ENCODE results near the gene TTLL11.

Gene TTLL11

GRCh38 chr9:122055701-122056100 lies 37.4 kb downstream of the TTLL11 start:
- peaks cover 17% of the 10 kb centered on the region for H3K4me1 ChIP-seq (ENCODE audit: control insufficient read depth, insufficient read depth, low read length)
- H3K27me3 ChIP-seq (replicated peaks; ENCODE audit: control insufficient read depth, insufficient read depth, low read length) = no peaks in the 10 kb centered on the region
- H3K36me3 ChIP-seq (ENCODE audit: control insufficient read depth, insufficient read depth, low read length, severe bottlenecking) = peaks cover 4% of the 10 kb centered on the region
- H3K9me3 ChIP-seq (ENCODE audit: control insufficient read depth, low read length) = no peaks in the 10 kb centered on the region
- H3K9ac ChIP-seq (ENCODE audit: low read length) = no peak overlapping the region
- DNase-seq (ENCODE audit: low read depth) = no peak
- H3K4me3 ChIP-seq (ENCODE audit: low read length) = no peak overlapping the region

DNA sequence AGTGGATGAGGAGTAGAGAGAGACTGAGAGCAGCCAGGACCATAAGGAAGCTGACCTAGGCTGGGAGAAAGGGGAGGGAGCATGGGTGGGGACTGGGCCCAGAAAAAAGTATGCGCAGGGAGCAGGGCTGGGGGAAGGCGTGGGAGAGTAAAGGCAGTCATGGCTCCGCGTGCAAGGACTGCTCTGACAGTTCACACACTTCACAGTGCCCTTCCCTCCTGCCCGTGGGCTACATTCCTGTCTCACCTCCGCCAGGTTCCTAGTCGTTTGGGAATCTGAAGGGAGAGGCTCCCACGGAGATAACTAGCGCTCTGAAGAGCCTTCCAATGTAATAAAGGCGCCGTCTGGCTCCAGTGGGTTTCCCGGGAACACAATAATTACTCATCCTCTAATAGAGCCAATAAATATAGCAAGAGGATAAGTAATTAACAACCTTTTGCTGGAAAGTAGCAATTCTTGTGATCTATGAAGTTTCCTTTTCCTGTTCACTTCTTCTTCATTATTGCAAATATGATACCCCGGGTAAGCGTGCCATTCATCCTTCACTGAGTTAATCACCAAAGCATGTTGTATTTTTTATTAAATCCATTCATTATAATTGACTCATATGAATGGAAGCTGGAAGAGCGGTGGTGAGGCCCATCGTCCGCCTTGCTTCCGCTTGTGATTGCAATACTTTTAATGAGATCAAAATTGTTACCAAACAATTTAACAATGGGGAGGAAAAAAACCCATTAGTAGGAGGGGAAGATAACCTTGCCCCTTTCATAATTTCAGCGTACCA lies 39.3 kb downstream of the TTLL11 start:
- H3K4me1 ChIP-seq (ENCODE audit: control insufficient read depth, insufficient read depth, low read length) = peaks cover 12% of the 10 kb centered on the region
- no peak overlapping the region for H3K4me3 ChIP-seq (ENCODE audit: low read length)
- peak; percentile 46 for DNase-seq (ENCODE audit: low read depth)

DNA sequence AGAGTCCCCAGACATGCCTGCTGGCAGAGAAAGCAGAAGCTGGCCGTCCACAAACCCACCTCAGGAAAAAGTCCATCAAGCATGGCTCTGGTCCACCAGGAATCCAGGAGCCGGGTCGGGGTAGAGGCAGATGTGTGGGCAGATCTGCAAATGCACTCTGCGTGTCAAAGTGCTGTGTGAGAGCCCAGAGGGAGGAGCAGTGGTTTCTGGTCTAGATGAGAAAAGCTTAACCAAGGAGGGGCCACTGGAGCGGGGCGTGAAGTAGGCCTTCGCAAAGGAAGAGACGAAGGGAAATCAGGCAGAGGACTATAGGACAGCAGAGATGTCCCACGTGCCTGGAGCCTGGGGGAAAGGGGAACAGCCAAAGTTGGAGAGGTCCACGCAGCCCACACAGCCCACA lies 40.0 kb downstream of the TTLL11 start:
- peaks cover 12% of the 10 kb centered on the region for H3K4me1 ChIP-seq (ENCODE audit: control insufficient read depth, insufficient read depth, low read length)
- no peaks in the 10 kb centered on the region for H3K27me3 ChIP-seq (replicated peaks; ENCODE audit: control insufficient read depth, insufficient read depth, low read length)
- DNase-seq (ENCODE audit: low read depth) = no peak
- H3K9ac ChIP-seq (ENCODE audit: low read length) = no peak overlapping the region
- no peaks in the 10 kb centered on the region for H3K9me3 ChIP-seq (ENCODE audit: control insufficient read depth, low read length)
- H3K36me3 ChIP-seq (ENCODE audit: control insufficient read depth, insufficient read depth, low read length, severe bottlenecking) = no peaks in the 10 kb centered on the region
- no peak overlapping the region for H3K4me3 ChIP-seq (ENCODE audit: low read length)

More for the DNA sequence above, 39.3 kb downstream of the TTLL11 start:
- no peaks in the 10 kb centered on the region for H3K9me3 ChIP-seq (ENCODE audit: control insufficient read depth, low read length)
- H3K36me3 ChIP-seq (ENCODE audit: control insufficient read depth, insufficient read depth, low read length, severe bottlenecking) = no peaks in the 10 kb centered on the region
- H3K27me3 ChIP-seq (replicated peaks; ENCODE audit: control insufficient read depth, insufficient read depth, low read length) = no peaks in the 10 kb centered on the region
- H3K9ac ChIP-seq (ENCODE audit: low read length) = no peak overlapping the region

- Histone ChIP-seq H3K36me3 (ENCODE audit: control insufficient read depth, insufficient read depth, low read length, severe bottlenecking) (no peaks in the 10 kb centered on the region), H3K9ac (ENCODE audit: low read length) (no peak overlapping the region), H3K4me3 (ENCODE audit: low read length) (no peak overlapping the region), H3K4me1 (ENCODE audit: control insufficient read depth, insufficient read depth, low read length) (peaks cover 12% of the 10 kb centered on the region), H3K27me3 (replicated peaks; ENCODE audit: control insufficient read depth, insufficient read depth, low read length) (no peaks in the 10 kb centered on the region), H3K9me3 (ENCODE audit: control insufficient read depth, low read length) (no peaks in the 10 kb centered on the region)
- peak; percentile 26 for DNase-seq (ENCODE audit: low read depth)
Observed at GRCh38 chr9:122051351-122052321, 41.5 kb downstream of the TTLL11 start.

GRCh38 chr9:122050167-122050566 lies 42.9 kb downstream of the TTLL11 start:
- Histone ChIP-seq H3K27me3 (replicated peaks; ENCODE audit: control insufficient read depth, insufficient read depth, low read length) (no peaks in the 10 kb centered on the region), H3K9me3 (ENCODE audit: control insufficient read depth, low read length) (no peaks in the 10 kb centered on the region), H3K4me1 (ENCODE audit: control insufficient read depth, insufficient read depth, low read length) (peaks cover 12% of the 10 kb centered on the region)

GRCh38 chr9:122042056-122042455 lies 51.1 kb downstream of the TTLL11 start:
- no peaks in the 10 kb centered on the region for H3K9me3 ChIP-seq (ENCODE audit: control insufficient read depth, low read length)
- peaks cover 10% of the 10 kb centered on the region for H3K4me1 ChIP-seq (ENCODE audit: control insufficient read depth, insufficient read depth, low read length)
- H3K36me3 ChIP-seq (ENCODE audit: control insufficient read depth, insufficient read depth, low read length, severe bottlenecking) = peaks cover 12% of the 10 kb centered on the region
- H3K27me3 ChIP-seq (replicated peaks; ENCODE audit: control insufficient read depth, insufficient read depth, low read length) = no peaks in the 10 kb centered on the region
- DNase-seq (ENCODE audit: low read depth) = no peak
- H3K9ac ChIP-seq (ENCODE audit: low read length) = no peak overlapping the region
- no peak overlapping the region for H3K4me3 ChIP-seq (ENCODE audit: low read length)

More at GRCh38 chr9:122050167-122050566, 42.9 kb downstream of the TTLL11 start:
- Histone ChIP-seq H3K36me3 (ENCODE audit: control insufficient read depth, insufficient read depth, low read length, severe bottlenecking) (no peaks in the 10 kb centered on the region), H3K9ac (ENCODE audit: low read length) (no peak overlapping the region), H3K4me3 (ENCODE audit: low read length) (no peak overlapping the region)
- no peak for DNase-seq (ENCODE audit: low read depth)

- H3K36me3 ChIP-seq (ENCODE audit: control insufficient read depth, insufficient read depth, low read length, severe bottlenecking) = peaks cover 12% of the 10 kb centered on the region
- H3K9ac ChIP-seq (ENCODE audit: low read length) = no peak overlapping the region
- H3K9me3 ChIP-seq (ENCODE audit: control insufficient read depth, low read length) = no peaks in the 10 kb centered on the region
- H3K27me3 ChIP-seq (replicated peaks; ENCODE audit: control insufficient read depth, insufficient read depth, low read length) = no peaks in the 10 kb centered on the region
- H3K4me3 ChIP-seq (ENCODE audit: low read length) = no peak overlapping the region
- peaks cover 16% of the 10 kb centered on the region for H3K4me1 ChIP-seq (ENCODE audit: control insufficient read depth, insufficient read depth, low read length)
- no peak for DNase-seq (ENCODE audit: low read depth)
Observed at GRCh38 chr9:122040561-122041242, 52.4 kb downstream of the TTLL11 start.

GRCh38 chr9:122039234-122039633 lies 53.9 kb downstream of the TTLL11 start:
- no peaks in the 10 kb centered on the region for H3K27me3 ChIP-seq (replicated peaks; ENCODE audit: control insufficient read depth, insufficient read depth, low read length)
- H3K4me1 ChIP-seq (ENCODE audit: control insufficient read depth, insufficient read depth, low read length) = peaks cover 16% of the 10 kb centered on the region
- no peak overlapping the region for H3K4me3 ChIP-seq (ENCODE audit: low read length)
- DNase-seq (ENCODE audit: low read depth) = no peak
- no peaks in the 10 kb centered on the region for H3K9me3 ChIP-seq (ENCODE audit: control insufficient read depth, low read length)
- H3K9ac ChIP-seq (ENCODE audit: low read length) = no peak overlapping the region
- peaks cover 12% of the 10 kb centered on the region for H3K36me3 ChIP-seq (ENCODE audit: control insufficient read depth, insufficient read depth, low read length, severe bottlenecking)

GRCh38 chr9:122036988-122037387 lies 56.1 kb downstream of the TTLL11 start:
- H3K4me3 ChIP-seq (ENCODE audit: low read length) = no peak overlapping the region
- peaks cover 20% of the 10 kb centered on the region for H3K4me1 ChIP-seq (ENCODE audit: control insufficient read depth, insufficient read depth, low read length)
- H3K9ac ChIP-seq (ENCODE audit: low read length) = no peak overlapping the region
- H3K27me3 ChIP-seq (replicated peaks; ENCODE audit: control insufficient read depth, insufficient read depth, low read length) = no peaks in the 10 kb centered on the region
- DNase-seq (ENCODE audit: low read depth) = peak; percentile 53
- H3K36me3 ChIP-seq (ENCODE audit: control insufficient read depth, insufficient read depth, low read length, severe bottlenecking) = peaks cover 12% of the 10 kb centered on the region
- H3K9me3 ChIP-seq (ENCODE audit: control insufficient read depth, low read length) = no peaks in the 10 kb centered on the region

DNA sequence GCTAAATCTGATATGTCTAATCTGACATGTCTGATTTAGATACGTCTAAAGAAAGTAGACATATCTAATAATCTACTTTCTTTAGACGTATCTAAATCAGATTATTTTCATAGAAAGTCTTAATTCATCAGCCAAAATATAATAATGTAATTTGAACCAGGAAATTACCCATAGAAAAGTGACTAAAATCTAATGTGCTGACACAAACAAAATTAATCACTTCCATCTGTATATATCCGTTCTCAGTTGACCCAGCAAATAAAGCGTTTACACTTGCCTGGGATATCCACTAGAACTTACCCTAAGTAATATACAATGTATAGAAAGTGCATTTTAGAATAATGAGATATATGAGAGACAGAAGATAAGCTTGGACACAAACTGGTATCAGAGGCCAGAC lies 56.7 kb downstream of the TTLL11 start:
- no peaks in the 10 kb centered on the region for H3K9me3 ChIP-seq (ENCODE audit: control insufficient read depth, low read length)
- H3K9ac ChIP-seq (ENCODE audit: low read length) = no peak overlapping the region
- H3K36me3 ChIP-seq (ENCODE audit: control insufficient read depth, insufficient read depth, low read length, severe bottlenecking) = peaks cover 12% of the 10 kb centered on the region
- no peaks in the 10 kb centered on the region for H3K27me3 ChIP-seq (replicated peaks; ENCODE audit: control insufficient read depth, insufficient read depth, low read length)
- H3K4me3 ChIP-seq (ENCODE audit: low read length) = no peak overlapping the region
- H3K4me1 ChIP-seq (ENCODE audit: control insufficient read depth, insufficient read depth, low read length) = peaks cover 26% of the 10 kb centered on the region
- DNase-seq (ENCODE audit: low read depth) = no peak
